Mesangial cell (primary cell): ENCODE measurements around the gene EVL. TPM values are rescaled to one million over a fixed set of nuclear protein-coding genes. Genes with fewer than 3 reads are reported as not detected.

Experiments used
- total RNA-seq: library from RNA; depleted of rRNA; stranded (reverse); fragments of >200 nt; gene quantifications from 2 replicates; pipeline ENCODE4 v1.2.3, GENCODE V29; 2015

EVL gene
- 25.9 and 47.9 TPM in 2 replicates for total RNA-seq

GRCh38 chr14:100065111-100065871 lies at the start of gene EVL:
Gene EVL (plus strand): TSS chr14:100065422. CDS start chr14:100065501, 79 bp downstream.

GRCh38 chr14:100159094-100159864 lies 94.1 kb downstream of the EVL start, which contains the start of gene DEGS2:
Gene DEGS2 (minus strand): TSS chr14:100159645. CDS start chr14:100159587, 58 bp downstream.

Other genes starting within 250 kb of the EVL start
- gene DEGS2, start 94.2 kb downstream of the EVL start, total RNA-seq: not detected in 2 replicates
- 26.7 and 33.2 TPM in 2 replicates for gene YY1, start 173.7 kb downstream of the EVL start, total RNA-seq
- gene SLC25A29, start 241.0 kb downstream of the EVL start, total RNA-seq: 47.9 and 56.3 TPM in 2 replicates